Psoas muscle (tissue), 8 donors: ENCODE measurements around the gene MICU1. TPM values are rescaled to one million over a fixed set of nuclear protein-coding genes. Genes with fewer than 3 reads are reported as not detected.
"Not testable (repeated sequence)": the region's sequence is repeated elsewhere in the genome, so short reads cannot be mapped to it uniquely, and the experiment has no call there.

Experiments used
- ATAC-seq, 4 donors: fragments of 200-7000 bp; cut with Tn5 transposase; one replicate each; pipeline ENCODE4 v1.9.1; 2020; ENCODE audit warnings: moderate library complexity in 3 of 4, mild to moderate bottlenecking in 2 of 4
- DNase-seq, 2 donors: peaks; one replicate each; pipeline ENCODE4 v3.0.0-alpha.2; 2020
- H3K27ac ChIP-seq: fragments of 200-600 bp; one replicate; pipeline ENCODE4 v1.8.0; 2022
- H3K27me3 ChIP-seq, 3 donors: fragments of 200-600 bp in 1 of 3; one replicate each; pipeline versions ENCODE4 v1.6.1 to v1.8.0; 2013 to 2022; ENCODE audit warnings: low read length in 2 of 3, mild to moderate bottlenecking in 2 of 3, moderate library complexity in 1 of 3; ENCODE audit not compliant: insufficient read depth in 3 of 3
- H3K36me3 ChIP-seq, 2 donors: fragments of 200-600 bp in 1 of 2; one replicate each; pipeline versions ENCODE4 v1.6.1 to v1.8.0; 2013 to 2022; ENCODE audit warnings: low read depth in 1 of 2, mild to moderate bottlenecking in 1 of 2, moderate library complexity in 1 of 2; ENCODE audit not compliant: insufficient read depth in 1 of 2
- H3K4me1 ChIP-seq: fragments of 200-600 bp; one replicate; pipeline ENCODE4 v1.8.0; 2022
- H3K4me3 ChIP-seq: fragments of 200-600 bp; one replicate; pipeline ENCODE4 v1.8.0; 2022; ENCODE audit warnings: mild to moderate bottlenecking
- H3K9me3 ChIP-seq: fragments of 200-600 bp; one replicate; pipeline ENCODE4 v1.8.0; 2022
- WGBS, 3 donors: extraction: QIAGEN DNeasy Blood & Tissue Kit; methylation state at CpG; one replicate each; pipeline versions ENCODE4 v1.1.6 to v1.1.7; 2013; 5-methylcytosine and 5-hydroxymethylcytosine counted together
- intact Hi-C, 2 donors: fragments of 100-400 bp; cut with DNase I; formaldehyde crosslinking; loops; one replicate each; pipeline versions ENCODE4 v1.11.0 to v1.14.2; 2022
- polyA plus RNA-seq, 3 donors: library from polyadenylated mRNA; stranded (reverse); fragments of 200-250 nt; gene quantifications; one replicate each; pipeline ENCODE4 v1.2.3, GENCODE V29; 2013
- total RNA-seq, 4 donors: library from RNA; stranded (reverse); fragmentation: NEBNext Ultra II Directional in 2 of 4; extraction: Animal tissue kit (Norgen Biotek cat#: 25700) in 2 of 4; gene quantifications; one replicate each; pipeline versions ENCODE4 v1.2.1 to v1.2.4, GENCODE V29; 2021 to 2023
- TF ChIP-seq, protein P1 (sequence below): fragments of 200-600 bp; IDR thresholded peaks from one replicate; pipeline ENCODE4 v1.8.0; 2022; ENCODE audit warnings: antibody characterized with exemption
- donor health status: healthy with polysubstance abuse.
- donor health status: DM: no; HTN: no; CAD: no; lungs with moderate emphysema.
- donor health status: Bipolar disorder and iron deficiency.
- donor health status: healthy.
- donor health status: DM: yes; HTN: yes; CAD: no.
- donor health status: DM: no; HTN: no; CAD: no.
- donor health status: DM: no; HTN: no; CAD: no.
- donor health status: DM: yes; HTN: yes; CAD: no.

Gene MICU1
- total and polyA plus RNA-seq, 7 donors: 31.0 to 57.8 (median 37.3) TPM

DNA sequence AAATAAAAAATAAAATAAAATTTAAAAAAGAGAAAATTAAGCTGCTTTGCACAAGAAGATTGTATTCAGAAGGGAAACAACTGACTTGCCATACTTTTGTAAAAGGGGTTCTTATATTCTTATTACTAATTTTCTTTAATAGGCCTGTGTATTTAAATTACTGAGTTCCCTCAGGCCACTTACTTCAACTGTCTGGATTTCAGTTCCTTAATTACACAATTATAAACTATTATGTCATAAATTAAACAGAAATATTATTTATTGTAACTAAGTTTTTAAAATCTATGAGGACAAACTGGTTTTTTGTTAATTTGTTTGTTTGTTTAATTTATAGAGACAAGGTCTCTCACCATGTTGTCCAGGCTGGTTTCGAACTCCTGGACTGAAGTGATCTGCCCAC lies 22.4 kb upstream of the MICU1 start:
- TF ChIP-seq, protein P1, sequence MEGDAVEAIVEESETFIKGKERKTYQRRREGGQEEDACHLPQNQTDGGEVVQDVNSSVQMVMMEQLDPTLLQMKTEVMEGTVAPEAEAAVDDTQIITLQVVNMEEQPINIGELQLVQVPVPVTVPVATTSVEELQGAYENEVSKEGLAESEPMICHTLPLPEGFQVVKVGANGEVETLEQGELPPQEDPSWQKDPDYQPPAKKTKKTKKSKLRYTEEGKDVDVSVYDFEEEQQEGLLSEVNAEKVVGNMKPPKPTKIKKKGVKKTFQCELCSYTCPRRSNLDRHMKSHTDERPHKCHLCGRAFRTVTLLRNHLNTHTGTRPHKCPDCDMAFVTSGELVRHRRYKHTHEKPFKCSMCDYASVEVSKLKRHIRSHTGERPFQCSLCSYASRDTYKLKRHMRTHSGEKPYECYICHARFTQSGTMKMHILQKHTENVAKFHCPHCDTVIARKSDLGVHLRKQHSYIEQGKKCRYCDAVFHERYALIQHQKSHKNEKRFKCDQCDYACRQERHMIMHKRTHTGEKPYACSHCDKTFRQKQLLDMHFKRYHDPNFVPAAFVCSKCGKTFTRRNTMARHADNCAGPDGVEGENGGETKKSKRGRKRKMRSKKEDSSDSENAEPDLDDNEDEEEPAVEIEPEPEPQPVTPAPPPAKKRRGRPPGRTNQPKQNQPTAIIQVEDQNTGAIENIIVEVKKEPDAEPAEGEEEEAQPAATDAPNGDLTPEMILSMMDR: no peak
- DNase-seq: no peak
- intact Hi-C loops: no loop called here

DNA sequence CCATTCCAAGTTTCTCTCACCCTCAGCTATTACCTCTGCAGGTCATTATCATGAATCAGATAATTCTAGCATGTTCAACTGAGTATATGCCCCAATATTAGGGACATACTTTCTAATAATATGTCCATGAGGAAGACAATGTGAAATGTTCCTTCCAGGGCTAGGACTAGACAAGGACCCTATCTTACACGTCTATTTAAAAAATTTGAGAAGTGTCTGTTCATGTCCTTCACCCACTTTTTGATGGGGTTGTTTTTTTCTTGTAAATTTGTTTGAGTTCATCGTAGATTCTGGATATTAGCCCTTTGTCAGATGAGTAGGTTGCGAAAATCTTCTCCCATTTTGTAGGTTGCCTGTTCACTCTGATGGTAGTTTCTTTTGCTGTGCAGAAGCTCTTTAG lies 21.1 kb upstream of the MICU1 start:
- ATAC-seq, DNase-seq, H3K27ac ChIP-seq, H3K36me3 ChIP-seq, H3K27me3 ChIP-seq, H3K9me3 ChIP-seq, intact Hi-C loops, H3K4me1 ChIP-seq, H3K4me3 ChIP-seq: not testable (repeated sequence)
- WGBS, 3 donors: 94 to 98% (median 98%) methylated on average over 3 of the region's 3 CpGs

More for the DNA sequence above, 22.4 kb upstream of the MICU1 start:
- Histone ChIP-seq H3K27ac (no peak overlapping the region), H3K4me1 (peaks cover 9% of the 10 kb centered on the region), H3K36me3 (no peaks in the 10 kb centered on the region), H3K9me3 (no peaks in the 10 kb centered on the region), H3K4me3 (no peak overlapping the region), H3K27me3 (no peaks in the 10 kb centered on the region)
- WGBS, 3 donors: 85 to 92% (median 89%) methylated on average over 1 of the region's 1 CpG
- no peak for ATAC-seq

DNA sequence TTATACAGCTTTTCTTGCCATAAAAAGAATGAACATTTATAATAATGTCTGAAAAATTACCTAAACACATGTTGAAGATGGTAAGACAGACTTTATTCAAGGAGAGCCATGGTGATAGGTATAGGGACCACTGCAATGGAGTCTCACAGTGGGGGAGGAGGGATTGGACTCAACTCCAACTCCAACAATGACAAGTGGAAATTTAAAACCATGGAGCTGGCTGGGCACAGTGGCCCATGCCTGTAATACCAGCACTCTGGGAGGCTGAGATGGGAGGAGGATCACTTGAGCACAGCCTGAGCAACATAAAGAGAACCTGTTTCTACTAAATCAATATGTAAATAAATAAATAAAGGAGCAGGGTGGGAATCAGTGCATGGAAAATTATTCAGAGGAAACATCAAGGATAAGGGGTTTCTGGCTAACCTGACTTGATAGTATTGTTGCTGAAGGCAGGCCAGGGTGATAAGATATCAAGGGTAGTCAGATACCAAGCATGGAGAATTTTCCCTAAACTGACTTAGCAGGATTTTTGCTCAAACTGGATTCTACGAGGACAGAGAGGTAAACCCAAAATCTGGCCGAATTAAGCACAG lies 19.5 kb upstream of the MICU1 start:
- Histone ChIP-seq H3K27me3 (no peaks in the 10 kb centered on the region), H3K9me3 (no peaks in the 10 kb centered on the region), H3K36me3 (no peaks in the 10 kb centered on the region), H3K4me3 (no peak overlapping the region), H3K4me1 (peaks cover 9% of the 10 kb centered on the region), H3K27ac (no peak overlapping the region)
- TF ChIP-seq, protein P1: no peak
- intact Hi-C loops: no loop called here
- no peak for DNase-seq
- peak in 2 of 4 donors; percentile 37 to 68 for ATAC-seq
- 79 to 86% (median 82%) methylated on average over 2 of the region's 2 CpGs for WGBS, 3 donors

DNA sequence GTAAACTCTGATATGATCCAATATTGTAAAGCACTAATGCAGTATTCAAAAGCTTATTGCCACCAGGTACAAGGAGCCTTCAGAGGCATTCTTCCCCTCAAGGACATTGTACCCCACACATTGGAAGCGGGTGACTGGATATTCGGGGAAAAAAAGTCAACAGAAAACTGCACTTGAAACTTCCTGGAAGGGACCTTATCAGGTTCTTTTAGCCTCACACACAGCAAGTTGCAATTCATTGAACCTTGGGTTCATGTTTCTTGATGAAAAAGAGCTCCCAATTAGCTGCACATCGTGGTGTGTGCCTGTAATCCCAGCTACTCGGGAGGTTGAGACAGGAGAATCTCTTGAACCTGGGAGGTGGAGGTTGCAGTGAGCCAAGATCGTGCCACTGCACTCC lies 16.4 kb upstream of the MICU1 start:
- no peaks in the 10 kb centered on the region for H3K27me3 ChIP-seq
- 89 to 92% (median 89%) methylated on average over 5 of the region's 5 CpGs for WGBS, 3 donors
- ATAC-seq (no peak), DNase-seq (no peak)
- no peak overlapping the region for H3K4me3 ChIP-seq
- TF ChIP-seq, protein P1: no peak
- H3K27ac ChIP-seq: no peak overlapping the region
- intact Hi-C loops: loop anchor here in 1 of 2 donors (5.0 kb wide), 1 partner anchor 40 kb away; no protein-coding TSS in a partner anchor
- H3K9me3 ChIP-seq: no peaks in the 10 kb centered on the region
- H3K4me1 ChIP-seq: peaks cover 16% of the 10 kb centered on the region
- H3K36me3 ChIP-seq: no peaks in the 10 kb centered on the region

DNA sequence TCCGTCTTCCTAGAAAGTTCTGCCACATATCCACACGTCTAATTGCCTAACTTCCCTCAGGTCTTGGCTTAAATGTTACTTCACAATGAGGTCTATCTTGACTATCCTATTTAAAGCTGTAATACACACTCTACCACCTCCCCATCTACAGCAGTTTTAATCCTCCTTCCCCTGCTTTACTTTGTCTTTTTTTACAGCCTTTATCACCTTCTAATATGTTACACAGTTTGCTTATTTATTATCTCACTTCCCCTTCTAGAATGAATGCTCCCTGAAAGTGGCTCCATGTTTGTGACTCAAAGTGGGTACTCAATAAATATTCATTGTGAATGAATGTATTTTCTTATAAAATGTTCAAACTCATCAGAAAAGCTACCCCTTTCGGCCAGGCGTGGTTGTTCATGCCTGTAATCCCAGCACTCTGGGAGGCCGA lies 13.6 kb upstream of the MICU1 start:
- Histone ChIP-seq H3K4me1 (peaks cover 7% of the 10 kb centered on the region), H3K9me3 (no peaks in the 10 kb centered on the region), H3K4me3 (no peak overlapping the region), H3K36me3 (no peaks in the 10 kb centered on the region), H3K27ac (peak overlapping the region; percentile 5), H3K27me3 (no peaks in the 10 kb centered on the region)
- DNase-seq: no peak
- TF ChIP-seq, protein P1: no peak
- ATAC-seq: peak in 3 of 4 donors; percentile 30 to 59 (median 38)
- intact Hi-C loops: no loop called here
- 80 to 85% (median 84%) methylated on average over 5 of the region's 5 CpGs for WGBS, 3 donors
